TTC549 (cell line): ENCODE data around the gene TBX15.
"Not testable (repeated sequence)": the region's sequence is repeated elsewhere in the genome, so short reads cannot be mapped to it uniquely, and the experiment has no call there.

Source experiments
- FAIRE-seq: peaks from 2 replicates; lab custom pipeline; 2012; peaks lifted over from hg19 to GRCh38; lab: Jason Lieb, UNC

Gene TBX15

DNA sequence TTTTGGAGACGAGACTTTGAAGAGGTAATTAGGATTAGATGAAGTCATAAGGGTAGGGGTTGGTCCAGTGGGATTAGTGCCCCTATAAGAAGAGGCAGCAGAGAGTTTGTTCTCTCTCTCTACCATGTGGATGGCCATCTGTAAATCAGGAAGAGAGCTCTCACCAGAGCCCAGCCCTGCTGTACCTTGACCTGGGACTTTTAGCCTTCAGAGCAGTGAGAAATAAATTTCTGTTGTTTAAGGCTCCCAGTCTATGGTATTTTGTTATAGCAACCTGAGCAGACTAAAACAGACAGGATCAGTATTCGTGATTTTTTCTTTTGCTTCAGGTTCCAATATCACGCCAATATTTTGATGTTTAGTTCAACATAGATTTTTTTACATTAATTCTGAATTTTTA, 30.0 kb downstream of the TBX15 start:
- FAIRE-seq = no peak

DNA sequence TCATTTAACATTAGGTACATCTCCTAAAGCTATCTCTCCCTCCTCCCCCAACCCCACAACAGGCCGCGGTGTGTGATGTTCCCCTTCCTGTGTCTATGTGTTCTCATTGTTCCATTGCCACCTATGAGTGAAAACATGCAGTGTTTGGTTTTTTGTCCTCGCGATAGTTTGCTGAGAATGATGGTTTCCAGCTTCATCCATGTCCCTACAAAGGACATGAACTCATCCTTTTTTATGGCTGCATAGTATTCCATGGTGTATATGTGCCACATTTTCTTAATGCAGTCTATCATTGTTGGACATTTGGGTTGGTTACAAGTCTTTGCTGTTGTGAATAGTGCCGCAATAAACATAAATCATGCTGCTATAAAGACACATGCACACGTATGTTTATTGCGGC, 30.6 kb downstream of the TBX15 start:
- FAIRE-seq = not testable (repeated sequence)

DNA sequence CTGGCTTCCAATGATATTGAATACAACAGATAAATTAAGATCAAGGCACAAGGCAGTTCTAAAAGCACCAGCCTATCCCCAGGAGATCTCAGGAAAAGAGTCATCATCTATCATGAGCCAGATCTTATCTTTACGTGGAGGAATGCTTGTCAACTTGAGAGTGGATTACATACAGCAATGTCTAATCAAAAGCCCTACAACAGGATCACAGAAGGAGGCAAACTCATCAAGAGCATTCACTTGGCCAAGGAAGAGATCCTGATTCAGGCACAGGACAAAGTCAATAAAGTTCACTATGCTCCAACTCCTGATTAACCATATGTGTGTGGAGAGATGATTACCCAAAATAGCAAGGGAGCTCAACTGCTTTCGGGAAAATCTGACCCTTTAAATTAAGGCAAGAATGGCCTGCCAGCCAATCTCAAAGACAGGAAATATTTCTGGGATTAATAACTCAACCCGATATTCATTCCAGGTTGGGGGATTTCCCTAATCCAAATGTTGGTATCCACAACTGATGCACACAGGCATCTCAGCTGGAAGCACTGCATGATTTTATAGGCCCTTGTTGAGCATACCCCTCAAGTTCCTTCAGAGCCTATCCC, 33.7 kb downstream of the TBX15 start:
- no peak for FAIRE-seq

DNA sequence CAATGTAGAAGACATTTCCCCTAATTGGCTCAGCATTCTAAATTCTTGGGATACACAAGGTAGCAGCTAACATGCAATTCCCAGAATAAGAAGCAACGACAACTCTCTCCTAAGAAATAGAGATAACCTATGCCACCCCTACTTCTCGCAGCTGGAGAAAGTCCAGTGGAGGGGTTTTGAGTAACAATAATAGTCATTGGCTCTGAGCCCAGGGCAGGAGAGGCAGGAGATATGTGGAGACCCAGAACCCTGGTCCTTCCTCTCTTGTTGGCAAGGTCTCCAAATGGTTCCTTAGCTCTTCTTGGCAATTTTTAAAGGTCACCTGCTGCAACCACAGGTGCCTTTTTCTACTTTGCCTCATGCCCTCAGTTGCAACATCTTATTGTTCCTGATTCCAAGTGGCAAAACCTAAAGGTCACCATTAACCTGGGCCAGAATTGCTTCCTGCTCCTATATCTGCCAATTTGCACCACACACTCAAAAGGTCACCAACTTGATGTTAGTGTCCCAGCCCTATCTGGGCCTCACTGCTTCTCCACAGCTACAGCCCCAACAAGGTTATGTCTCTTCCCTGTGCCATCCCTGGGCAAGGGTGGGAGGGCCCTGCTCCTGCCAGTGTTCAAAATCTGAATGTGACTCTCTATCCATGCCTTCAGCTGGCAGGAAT, 36.7 kb downstream of the TBX15 start:
- FAIRE-seq = no peak

DNA sequence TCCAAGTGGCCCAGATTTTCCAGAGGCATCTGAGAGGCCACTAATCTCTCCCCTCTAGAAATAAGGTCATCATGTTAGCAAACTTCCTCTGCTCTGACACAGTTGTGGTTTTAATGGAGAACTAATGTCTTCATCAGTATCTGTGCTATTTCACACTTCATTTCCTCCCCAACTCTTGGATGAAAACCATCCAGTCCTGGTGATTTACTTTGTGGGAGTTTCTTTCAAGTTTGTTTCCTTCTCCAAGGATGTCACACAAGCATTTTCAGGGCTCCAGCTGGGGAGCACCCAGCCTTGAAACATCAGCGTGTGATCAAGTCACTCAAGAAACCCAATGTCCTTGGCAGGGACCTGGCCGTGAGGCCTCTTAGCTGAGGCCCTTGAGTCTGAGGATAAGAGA, 38.8 kb downstream of the TBX15 start:
- no peak for FAIRE-seq

DNA sequence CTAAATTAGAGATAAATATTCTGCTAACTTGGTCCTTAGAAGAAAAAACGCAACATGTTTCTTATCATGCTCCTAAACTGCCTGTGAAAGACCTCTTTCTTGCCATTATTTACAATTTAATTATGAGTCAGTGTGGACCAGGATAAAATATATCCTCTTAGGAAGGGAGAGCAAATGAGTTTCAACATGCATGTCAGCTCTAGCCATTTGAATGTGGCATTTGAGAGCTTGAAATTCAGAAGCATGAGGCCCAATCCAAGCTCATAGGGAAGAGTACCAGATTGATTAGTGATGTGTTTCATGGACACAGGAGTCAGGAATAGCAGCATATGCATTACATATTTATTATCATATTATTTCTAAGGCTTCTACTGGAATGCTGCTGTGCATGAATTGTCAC, 39.3 kb downstream of the TBX15 start:
- no peak for FAIRE-seq

DNA sequence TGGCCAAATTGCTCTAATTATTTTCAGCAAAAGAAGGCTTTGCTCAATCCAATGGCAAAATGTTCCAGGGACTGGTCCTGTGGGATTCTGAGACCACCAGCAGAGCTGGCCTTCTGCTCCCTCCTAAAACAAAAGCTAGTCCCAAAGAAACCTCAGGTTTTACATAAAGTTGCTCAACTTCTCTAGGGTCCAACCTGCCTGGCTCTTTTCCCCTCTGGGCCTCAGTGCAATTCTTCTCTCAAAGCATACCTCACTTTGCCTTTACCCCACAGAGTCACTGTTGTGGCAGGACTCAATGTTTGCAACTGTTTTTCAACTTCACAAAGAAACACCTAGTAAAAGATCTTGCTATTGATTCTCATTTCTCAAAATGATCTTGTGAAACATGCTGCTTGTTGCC, 39.8 kb downstream of the TBX15 start:
- no peak for FAIRE-seq

DNA sequence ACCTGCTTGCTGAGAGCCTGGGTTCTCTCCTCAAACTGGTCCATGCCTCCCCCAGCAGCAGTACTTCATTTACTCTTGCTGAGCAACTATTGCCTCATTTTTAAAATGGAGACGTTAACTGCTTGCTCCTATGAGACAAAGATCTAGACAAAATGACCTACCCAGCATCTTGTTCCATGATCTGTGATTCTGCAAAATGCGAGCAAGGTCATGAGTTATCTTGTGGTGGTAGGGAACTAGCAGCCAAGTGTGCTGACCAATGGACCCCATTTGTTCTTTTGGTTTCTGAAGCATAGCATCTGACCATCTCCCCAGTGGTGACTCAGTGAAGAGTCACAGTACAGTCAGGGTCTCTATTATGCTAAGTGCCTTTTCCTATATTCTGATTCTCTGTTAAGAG, 40.4 kb downstream of the TBX15 start:
- no peak for FAIRE-seq

DNA sequence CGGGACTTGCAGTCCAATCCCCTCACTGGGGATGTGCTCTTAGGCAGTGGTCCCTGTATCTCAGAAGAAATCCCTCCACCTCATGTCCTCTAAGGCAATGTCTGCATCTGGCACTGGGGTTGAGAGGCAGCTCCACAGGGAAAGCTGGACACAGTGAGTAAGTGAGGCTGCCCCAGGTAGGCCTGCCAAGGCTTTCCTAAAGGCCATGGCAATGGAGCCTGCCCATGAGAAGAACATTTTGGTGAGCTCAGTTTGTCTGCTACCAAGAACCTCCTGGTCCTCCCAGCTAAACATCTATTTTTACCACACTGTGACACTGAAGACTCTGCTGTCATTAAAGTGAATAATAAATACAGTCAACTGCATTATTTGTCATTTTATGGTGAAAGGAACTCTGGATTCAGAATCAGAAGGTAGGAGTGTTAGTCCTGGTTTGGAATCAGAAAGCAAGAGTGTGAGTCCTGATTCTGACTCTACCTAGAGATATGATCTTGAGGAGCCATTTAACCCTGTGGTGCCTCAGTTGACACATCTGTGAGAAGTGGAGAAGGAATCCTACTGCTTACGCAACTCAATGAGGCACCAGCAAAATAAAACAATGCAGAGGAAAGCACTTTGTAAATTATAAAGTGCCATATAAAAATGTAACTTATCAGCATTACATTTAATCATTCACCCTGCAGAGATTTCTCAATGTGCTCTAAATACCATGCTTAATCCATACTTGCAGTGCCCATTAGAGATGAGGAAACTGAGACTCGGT, 41.0 kb downstream of the TBX15 start:
- FAIRE-seq = no peak

DNA sequence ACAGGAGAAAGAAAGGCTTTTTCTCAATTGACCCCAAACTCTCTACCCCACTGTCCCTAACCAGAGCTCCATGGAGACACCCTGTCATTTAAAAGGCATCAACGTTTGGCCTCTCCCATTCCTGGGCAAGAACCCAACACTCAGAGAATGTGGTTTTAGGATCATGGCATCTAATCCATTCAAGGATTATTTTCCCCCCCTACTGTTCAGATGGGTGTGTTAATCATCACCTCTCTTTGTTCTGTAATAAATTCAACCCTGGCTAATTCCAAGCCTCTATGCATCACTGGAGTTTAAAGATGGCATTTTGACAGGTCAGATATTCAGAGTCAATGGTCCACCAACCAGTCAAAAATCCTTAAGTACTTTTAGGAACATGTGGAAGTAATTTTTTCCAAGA, 42.7 kb downstream of the TBX15 start:
- FAIRE-seq = no peak

DNA sequence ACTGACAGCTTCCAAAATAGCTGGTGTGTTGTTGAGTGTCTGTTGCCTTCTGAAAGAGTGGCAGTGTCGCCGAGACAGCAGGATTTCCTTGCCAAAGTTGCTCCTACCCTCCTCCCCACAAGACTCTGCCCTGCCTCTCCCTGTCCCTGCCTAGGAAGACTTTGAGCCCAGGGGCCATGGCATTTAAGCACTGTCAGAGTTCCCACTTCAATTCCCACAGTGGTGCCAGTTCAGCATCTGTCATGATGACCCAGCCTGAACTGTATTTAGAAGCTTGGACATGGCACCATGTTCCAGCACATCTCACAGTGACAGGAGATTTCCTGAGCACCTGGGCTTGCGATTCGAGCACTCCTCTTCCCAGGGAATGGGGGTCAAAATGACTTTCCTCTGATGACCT, 43.6 kb downstream of the TBX15 start:
- no peak for FAIRE-seq

DNA sequence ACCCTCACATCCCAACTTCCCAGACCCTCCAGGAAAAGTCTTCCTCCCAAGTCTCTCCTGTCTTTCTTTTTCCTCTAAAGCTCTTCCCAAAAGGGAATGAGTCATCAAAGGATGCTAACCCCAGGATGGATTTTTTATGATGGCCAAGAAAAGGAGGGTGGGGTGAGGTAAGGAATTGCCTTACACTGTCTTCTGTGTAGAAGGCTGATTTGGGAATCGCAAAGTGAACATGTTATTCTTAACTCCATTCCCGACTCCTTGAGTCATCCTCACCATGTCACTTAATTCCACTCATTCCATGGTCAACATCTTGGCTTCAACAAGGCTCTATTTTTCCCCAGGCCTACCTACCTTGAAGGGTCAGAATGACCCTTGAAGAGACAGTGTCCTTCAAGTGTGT, 44.0 kb downstream of the TBX15 start:
- FAIRE-seq = no peak

DNA sequence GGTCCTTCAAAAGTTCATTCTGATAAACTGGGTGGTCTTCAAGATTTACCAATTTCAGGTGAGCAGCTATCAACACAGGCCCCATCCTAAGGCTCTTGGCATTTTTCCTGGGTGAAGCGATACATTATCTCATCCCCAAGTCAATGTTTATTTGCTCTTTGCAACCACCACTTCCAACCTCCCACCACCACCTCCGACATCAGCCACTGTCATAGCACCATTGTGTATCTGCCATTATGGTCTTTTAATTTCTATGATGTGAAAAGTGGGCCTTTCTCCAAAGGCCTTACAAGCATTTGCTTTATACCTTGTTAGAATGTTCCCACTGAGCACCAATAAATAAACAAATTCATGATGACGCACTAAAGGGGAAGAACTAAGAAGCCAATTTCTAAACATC, 47.2 kb downstream of the TBX15 start:
- FAIRE-seq = no peak

DNA sequence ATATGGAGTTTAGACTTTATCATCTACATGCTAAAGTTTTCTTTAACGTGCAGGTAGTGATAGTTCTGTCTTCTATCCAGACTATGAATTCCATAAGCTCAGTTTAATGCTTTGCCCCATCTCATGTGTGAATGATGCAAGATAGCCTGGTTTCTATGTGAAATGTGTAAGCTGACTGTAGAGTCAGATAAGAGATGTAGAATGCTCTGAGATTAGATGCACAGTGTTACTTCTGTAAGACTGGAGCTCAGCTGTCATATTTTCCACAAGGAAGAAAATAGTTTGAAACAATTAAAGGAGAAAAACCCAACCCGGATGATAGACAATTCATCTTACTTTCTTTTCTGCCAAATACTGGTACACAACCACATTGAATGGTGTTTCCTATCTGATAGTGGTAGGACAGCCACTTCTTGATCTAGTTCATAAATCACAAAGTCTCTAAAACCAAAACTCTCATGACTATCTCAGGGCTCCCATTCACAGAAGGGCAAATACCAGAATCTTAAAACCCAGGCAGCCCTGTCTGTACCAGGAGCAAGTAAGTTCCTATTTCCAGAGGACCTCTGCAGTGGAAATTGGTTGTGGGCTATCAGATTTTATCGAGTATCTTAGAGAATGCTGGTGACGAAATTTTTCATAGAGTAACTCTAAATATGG, 50.6 kb downstream of the TBX15 start:
- no peak for FAIRE-seq

DNA sequence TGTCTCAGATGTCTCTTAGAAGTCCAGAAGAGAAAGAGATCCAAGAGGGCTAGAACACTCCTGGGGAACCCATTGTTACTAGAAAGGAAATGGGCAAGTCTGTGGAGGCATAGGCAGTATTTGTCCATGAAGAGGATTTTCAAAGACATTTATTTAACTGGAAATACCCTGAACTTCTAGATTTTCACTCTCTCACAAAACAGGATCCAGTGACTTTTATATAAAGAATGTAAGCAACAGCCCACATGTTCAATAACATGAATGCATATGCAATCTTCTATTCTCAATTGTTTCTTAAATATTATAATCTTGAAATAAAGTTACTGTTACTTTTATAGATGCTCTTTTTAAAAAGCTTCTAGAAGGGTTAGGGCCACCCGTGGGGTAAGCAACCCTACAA, 53.4 kb downstream of the TBX15 start:
- FAIRE-seq = no peak

DNA sequence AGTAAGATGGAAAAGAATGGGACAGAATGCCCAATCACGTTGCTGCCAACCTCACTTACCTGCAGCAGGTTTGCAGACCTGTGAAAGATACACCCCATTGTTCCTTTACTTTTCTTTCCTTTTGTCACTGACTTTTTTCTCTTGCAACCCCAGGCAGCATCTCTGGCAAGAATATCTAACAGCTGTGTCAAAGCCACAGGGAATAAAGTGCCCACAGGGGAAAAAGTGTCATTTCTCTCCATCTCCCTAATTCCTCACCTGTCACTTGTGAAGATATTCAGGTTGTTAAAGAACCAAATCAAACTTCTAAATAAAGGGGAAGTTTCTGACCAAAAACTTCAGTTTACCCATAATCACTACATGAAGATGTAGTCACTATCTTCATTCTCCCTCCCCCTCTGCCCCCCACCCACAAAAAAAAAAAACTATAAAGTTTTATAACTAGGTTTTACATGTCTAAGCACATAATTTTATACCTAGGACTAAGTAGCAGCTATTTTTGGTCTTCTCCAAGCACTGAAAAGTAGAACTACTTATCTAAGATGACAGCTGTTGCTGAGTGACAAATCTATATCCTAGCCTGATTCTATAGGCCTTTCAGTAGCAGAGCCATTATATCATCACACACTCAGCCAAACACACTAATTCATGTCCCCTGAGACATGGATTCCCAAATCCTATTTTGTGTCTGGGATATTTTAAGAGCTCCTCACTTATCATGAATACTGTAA, 54.9 kb downstream of the TBX15 start:
- no peak for FAIRE-seq

DNA sequence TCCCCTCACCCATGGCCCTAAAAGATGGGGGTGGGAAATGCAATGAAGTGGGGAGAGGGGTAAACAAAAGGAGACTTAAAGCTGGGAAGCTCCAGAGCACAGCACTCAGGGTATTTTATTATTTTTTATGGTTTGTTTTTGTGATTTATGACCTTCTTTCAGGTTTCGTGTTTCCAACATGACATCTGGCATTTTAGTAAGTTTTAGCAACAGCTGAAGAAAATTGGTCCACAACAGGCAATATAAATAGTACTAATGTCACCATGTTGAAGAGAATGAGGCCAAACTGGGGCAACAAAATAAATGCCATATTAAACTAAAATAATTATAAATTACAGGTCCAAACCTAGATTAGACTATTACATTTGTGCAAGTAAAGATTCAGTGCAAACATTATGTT, 56.3 kb downstream of the TBX15 start:
- FAIRE-seq = no peak

DNA sequence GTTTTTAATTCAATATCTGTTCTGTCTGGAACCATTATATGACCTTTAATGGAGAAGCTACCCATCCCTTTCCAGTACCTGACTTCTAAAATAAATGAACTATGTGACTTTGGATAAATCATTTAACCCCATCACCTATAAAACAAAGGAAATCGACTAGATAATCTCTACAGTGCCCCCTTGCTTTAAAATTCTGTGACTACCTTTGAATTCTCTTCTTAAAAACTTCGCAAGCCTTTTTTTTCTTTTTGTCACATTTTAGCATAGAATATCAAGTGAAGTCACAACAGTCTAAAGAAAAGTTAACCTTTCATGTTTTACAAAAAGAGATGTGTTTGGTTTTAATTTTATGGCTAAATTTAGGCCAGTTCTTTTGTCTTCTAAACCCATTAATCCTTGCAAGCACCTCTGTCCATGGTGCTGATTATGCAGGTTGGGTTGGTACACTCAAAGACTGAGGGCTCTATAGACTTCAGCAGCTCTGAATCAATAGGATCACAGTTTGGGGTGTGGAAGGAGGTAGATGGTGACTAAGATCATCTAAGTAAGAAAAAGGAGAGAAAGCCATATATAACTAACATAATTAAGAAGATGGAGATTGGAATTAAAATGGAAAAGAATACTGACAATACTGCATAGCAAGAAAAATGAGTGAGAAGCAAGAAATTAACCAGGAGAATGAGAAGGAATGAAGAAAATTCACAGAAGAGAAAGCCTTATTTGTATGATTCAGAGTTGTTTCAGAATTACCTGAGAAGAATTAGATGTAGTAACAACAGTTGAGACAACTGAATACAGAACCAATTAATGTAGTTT, 59.2 kb downstream of the TBX15 start:
- FAIRE-seq = no peak

DNA sequence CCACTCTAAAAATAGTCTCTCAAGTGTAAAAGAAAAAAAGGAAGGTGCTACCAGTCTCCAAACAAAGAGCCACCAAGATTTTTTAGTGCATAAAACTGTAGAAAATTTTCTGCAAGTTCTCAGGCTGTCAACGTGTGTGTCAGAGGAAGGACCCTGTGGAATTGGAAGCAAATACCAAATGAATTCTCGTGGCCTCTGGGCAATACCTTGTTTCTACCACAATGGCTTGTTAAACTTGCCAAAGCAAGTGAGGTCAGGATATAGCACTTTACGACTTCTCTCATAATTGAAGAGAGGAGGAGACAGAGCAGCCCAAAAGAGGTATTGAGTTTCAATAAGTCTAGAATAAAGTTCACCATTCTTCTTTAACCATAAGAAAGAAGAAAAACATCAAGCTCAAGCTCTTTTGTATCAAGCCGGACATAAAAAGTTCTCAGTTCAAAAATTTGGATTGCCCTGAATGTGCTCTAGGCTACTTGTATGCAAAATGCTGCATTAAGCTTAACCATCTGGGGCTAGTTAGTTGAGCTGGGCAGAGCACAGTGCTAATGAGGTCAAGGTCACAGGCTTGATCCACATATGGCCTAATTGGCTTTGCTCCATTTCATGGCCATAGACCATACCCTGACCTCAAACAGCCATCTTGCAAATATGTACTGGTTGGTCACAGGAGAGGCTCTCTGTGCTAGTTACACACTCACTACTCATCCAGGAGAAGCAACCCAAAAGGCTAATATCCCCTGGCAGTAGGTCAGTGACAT, 60.5 kb downstream of the TBX15 start:
- no peak for FAIRE-seq

DNA sequence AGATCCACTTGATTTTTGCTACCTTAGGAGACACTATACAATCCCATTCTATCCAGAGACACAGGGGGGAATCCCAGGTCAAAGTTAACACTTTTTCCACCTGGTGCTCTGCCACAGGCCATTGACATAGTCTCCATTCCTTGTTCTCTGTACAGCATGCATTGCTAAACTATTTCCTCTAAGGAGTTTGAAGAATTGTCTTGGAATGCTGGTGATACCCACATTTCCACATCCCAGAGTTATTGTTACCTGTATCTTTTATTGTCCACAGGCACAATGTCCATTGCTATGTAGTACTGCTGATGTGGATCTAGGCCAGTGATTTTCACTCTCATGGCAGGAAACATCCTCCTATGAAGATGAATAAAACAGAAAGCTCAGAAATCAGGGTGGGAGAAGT, 61.9 kb downstream of the TBX15 start:
- FAIRE-seq = no peak

DNA sequence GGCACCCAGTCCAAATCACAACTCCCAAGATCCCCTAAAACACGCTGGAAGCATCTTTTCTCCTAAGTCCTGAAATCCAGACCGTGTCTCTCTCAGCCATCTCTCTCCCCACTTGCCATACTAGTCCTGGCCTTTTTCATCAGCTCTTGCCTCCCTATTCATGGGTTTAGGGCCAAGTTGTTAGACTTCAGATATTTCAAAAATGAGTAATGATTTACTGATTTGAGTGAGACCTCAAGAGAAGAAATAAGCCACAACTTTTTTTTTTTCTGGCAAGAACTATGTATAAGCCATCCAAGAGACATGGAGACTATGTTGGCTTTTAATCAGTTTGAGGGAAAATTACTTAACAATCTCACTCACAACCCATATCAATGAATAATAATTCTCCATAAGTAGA, 62.5 kb downstream of the TBX15 start:
- FAIRE-seq = no peak
